Measurements from ENCODE around the gene TMEM97. TPM values are rescaled to one million over a fixed set of nuclear protein-coding genes. Genes with fewer than 3 reads are reported as not detected.

Gene TMEM97
- total RNA-seq, 4 donors from 2014 or later, result 15.4 to 28.2 (median 20.9) TPM

GRCh38 chr17:28364665-28365363, 45.8 kb downstream of the TMEM97 start, which contains the start of gene SEBOX:
TSS of gene SEBOX (minus strand) at chr17:28365199. CDS start at chr17:28365151, 48 bp downstream.
- 94% methylated on average over 12 of the region's 13 CpGs for WGBS
- H3K27ac ChIP-seq, result no peak within 1 kb of the TSS
- H3K4me1 ChIP-seq, result no peaks in the 10 kb centered on the region
- DNase-seq (ENCODE audit: low spot score in 2 of 2), result no peak
- H3K36me3 ChIP-seq, result peaks cover 53% of the 10 kb centered on the region
- H3K9me3 ChIP-seq, result no peaks in the 10 kb centered on the region
- TF ChIP-seq POLR2AphosphoS5 (IDR thresholded peaks at IDR 0.05) (no peak), POLR2A (IDR thresholded peaks at IDR 0.05) (no peak), CTCF (IDR thresholded peaks at IDR 0.05) (no peak)
- no peaks in the 10 kb centered on the region for H3K27me3 ChIP-seq
- no peak within 1 kb of the TSS for H3K4me3 ChIP-seq

- H3K36me3 ChIP-seq, result peaks cover 46% of the 10 kb centered on the region
- WGBS, result 81% methylated on average over 3 of the region's 3 CpGs
- DNase-seq (ENCODE audit: low spot score in 2 of 2), result no peak
These were observed 46.5 kb downstream of the TMEM97 start for GRCh38 chr17:28365487-28365886.

GRCh38 chr17:28366605-28367004, 47.6 kb downstream of the TMEM97 start:
- DNase-seq (ENCODE audit: low spot score in 2 of 2), result no peak
- H3K36me3 ChIP-seq, result peaks cover 35% of the 10 kb centered on the region
- no peak overlapping the region for H3K27ac ChIP-seq
- no peaks in the 10 kb centered on the region for H3K27me3 ChIP-seq
- H3K9me3 ChIP-seq, result no peaks in the 10 kb centered on the region
- no CpG with 5 or more reads among the region's 1 CpG for WGBS
- no peak overlapping the region for H3K4me3 ChIP-seq
- peaks cover 14% of the 10 kb centered on the region for H3K4me1 ChIP-seq
- no peak for TF ChIP-seq EP300 (IDR thresholded peaks at IDR 0.05)
- TF ChIP-seq POLR2A (IDR thresholded peaks at IDR 0.05), result no peak
- no peak for TF ChIP-seq POLR2AphosphoS5 (IDR thresholded peaks at IDR 0.05)
- TF ChIP-seq CTCF (IDR thresholded peaks at IDR 0.05), result no peak

More at GRCh38 chr17:28365487-28365886, 46.5 kb downstream of the TMEM97 start:
- Histone ChIP-seq H3K27me3 (no peaks in the 10 kb centered on the region), H3K27ac (no peak overlapping the region), H3K9me3 (no peaks in the 10 kb centered on the region), H3K4me1 (peaks cover 4% of the 10 kb centered on the region), H3K4me3 (no peak overlapping the region)
- no peak for TF ChIP-seq CTCF (IDR thresholded peaks at IDR 0.05)
- TF ChIP-seq POLR2AphosphoS5 (IDR thresholded peaks at IDR 0.05), result no peak
- no peak for TF ChIP-seq POLR2A (IDR thresholded peaks at IDR 0.05)
- TF ChIP-seq EP300 (IDR thresholded peaks at IDR 0.05), result no peak

- Histone ChIP-seq H3K9me3 (no peaks in the 10 kb centered on the region), H3K27me3 (no peaks in the 10 kb centered on the region), H3K4me3 (no peak overlapping the region), H3K4me1 (peaks cover 26% of the 10 kb centered on the region), H3K27ac (no peak overlapping the region), H3K36me3 (peaks cover 23% of the 10 kb centered on the region)
- whole genome bisulfite sequencing, result 82% methylated on average over 10 of the region's 21 CpGs
- TF ChIP-seq EP300 (IDR thresholded peaks at IDR 0.05) (no peak), POLR2A (IDR thresholded peaks at IDR 0.05) (no peak), POLR2AphosphoS5 (IDR thresholded peaks at IDR 0.05) (no peak), CTCF (IDR thresholded peaks at IDR 0.05) (no peak)
- no peak for DNase-seq (ENCODE audit: low spot score in 2 of 2)
These were observed 48.8 kb downstream of the TMEM97 start for GRCh38 chr17:28367641-28368305.

GRCh38 chr17:28368306-28368831, 49.4 kb downstream of the TMEM97 start:
- no peak overlapping the region for H3K27ac ChIP-seq
- H3K27me3 ChIP-seq, result no peaks in the 10 kb centered on the region
- 100% methylated on average over 4 of the region's 5 CpGs for WGBS
- peaks cover 17% of the 10 kb centered on the region for H3K36me3 ChIP-seq
- no peaks in the 10 kb centered on the region for H3K9me3 ChIP-seq
- DNase-seq (ENCODE audit: low spot score in 2 of 2), result no peak
- H3K4me1 ChIP-seq, result peaks cover 30% of the 10 kb centered on the region
- TF ChIP-seq POLR2A (IDR thresholded peaks at IDR 0.05), result no peak
- TF ChIP-seq CTCF (IDR thresholded peaks at IDR 0.05), result no peak
- TF ChIP-seq EP300 (IDR thresholded peaks at IDR 0.05), result no peak
- no peak for TF ChIP-seq POLR2AphosphoS5 (IDR thresholded peaks at IDR 0.05)
- no peak overlapping the region for H3K4me3 ChIP-seq

All from suprapubic skin (tissue), 4 donors.